Natural killer cell (primary cell): ENCODE results near the gene MOXD1. TPM values are rescaled to one million over a fixed set of nuclear protein-coding genes. Genes with fewer than 3 reads are reported as not detected.

Experiments
- ATAC-seq, 3 donors: fragments of 150-1000 bp in 2 of 3; fragments of 200-7000 bp in 1 of 3; cut with Tn5 transposase; 1 replicate in 1 of 3; 2 replicates in 2 of 3; pipeline ENCODE4 v1.10.0; 2021; ENCODE audit warnings: mild to moderate bottlenecking in 2 of 3, moderate library complexity in 2 of 3
- DNase-seq, 2 donors: peaks; one replicate each; pipeline versions ENCODE4 v3.0.0 to v3.0.0-alpha.2; 2013 to 2021; ENCODE audit warnings: mixed read lengths in 1 of 2
- H3K27ac ChIP-seq: one replicate; pipeline ENCODE4 v1.5.1; 2013; ENCODE audit warnings: mild to moderate bottlenecking, low read length
- H3K27me3 ChIP-seq: one replicate; pipeline ENCODE4 v1.6.1; 2013; ENCODE audit warnings: low read length; ENCODE audit not compliant: control insufficient read depth, insufficient read depth
- H3K36me3 ChIP-seq: one replicate; pipeline ENCODE4 v1.6.1; 2013; ENCODE audit warnings: low read length; ENCODE audit not compliant: control insufficient read depth, insufficient read depth
- H3K4me1 ChIP-seq: one replicate; pipeline ENCODE4 v1.6.1; 2013; ENCODE audit warnings: low read length; ENCODE audit not compliant: control insufficient read depth, insufficient read depth
- H3K4me3 ChIP-seq: one replicate; pipeline ENCODE4 v1.5.1; 2013; ENCODE audit warnings: low read length
- H3K9me3 ChIP-seq: one replicate; pipeline ENCODE4 v1.6.1; 2013; ENCODE audit warnings: low read length; ENCODE audit not compliant: control insufficient read depth, insufficient read depth
- H3K27ac Mint-ChIP-seq, 2 donors: one replicate each; pipeline ENCODE4 v1.8.0; 2022; ENCODE audit warnings: mild to moderate bottlenecking in 2 of 2, mixed read lengths in 2 of 2, moderate library complexity in 1 of 2
- H3K27me3 Mint-ChIP-seq, 2 donors: one replicate each; pipeline ENCODE4 v1.8.0; 2022; ENCODE audit warnings: low read depth in 2 of 2, mixed read lengths in 2 of 2
- H3K36me3 Mint-ChIP-seq: one replicate; pipeline ENCODE4 v1.8.0; 2022; ENCODE audit warnings: mixed read lengths
- H3K4me1 Mint-ChIP-seq, 2 donors: one replicate each; pipeline ENCODE4 v1.8.0; 2022; ENCODE audit warnings: mixed read lengths in 2 of 2
- H3K4me3 Mint-ChIP-seq: one replicate; pipeline ENCODE4 v1.8.0; 2022; ENCODE audit warnings: mild to moderate bottlenecking, moderate library complexity, mixed read lengths
- H3K9me3 Mint-ChIP-seq, 2 donors: one replicate each; pipeline ENCODE4 v1.8.0; 2022; ENCODE audit warnings: mixed read lengths in 2 of 2
- WGBS: methylation state at CpG from one replicate; pipeline ENCODE4 v1.1.7; 2013; ENCODE audit warnings: missing lambda C conversion rate; ENCODE audit not compliant: insufficient coverage; 5-methylcytosine and 5-hydroxymethylcytosine counted together
- intact Hi-C: fragments of 100-400 bp; cut with micrococcal nuclease; formaldehyde crosslinking; loops from one replicate; pipeline ENCODE4 v1.14.2; 2022
- total RNA-seq, 4 donors: library from RNA; stranded (reverse); fragments of 120-200 nt in 1 of 4; gene quantifications; one replicate each; pipeline versions ENCODE4 v1.2.3 to v1.2.4, GENCODE V29; 2013 to 2022
- TF ChIP-seq, protein P1 (sequence below): fragments of 200-600 bp; IDR thresholded peaks from one replicate; pipeline ENCODE4 v1.8.0; 2022; ENCODE audit warnings: antibody characterized with exemption

Gene MOXD1
- total RNA-seq, 3 donors from 2014 or later (not counting 1 experiment from before 2014, with no cell fraction given): not detected

GRCh38 chr6:132304891-132305305, 96.4 kb downstream of the MOXD1 start:
- Mint-ChIP-seq H3K4me1 (no peaks in the 10 kb centered on the region), H3K4me3 (no peak overlapping the region), H3K9me3 (peaks cover 0 to 5% of the 10 kb centered on the region in 2 donors), H3K36me3 (no peaks in the 10 kb centered on the region), H3K27ac (no peak overlapping the region), H3K27me3 (peaks cover 10 to 37% of the 10 kb centered on the region in 2 donors)
- intact Hi-C loops: loop anchor here (1.0 kb wide), 1 partner anchor 49 kb away; no protein-coding TSS in a partner anchor
- TF ChIP-seq, protein P1, sequence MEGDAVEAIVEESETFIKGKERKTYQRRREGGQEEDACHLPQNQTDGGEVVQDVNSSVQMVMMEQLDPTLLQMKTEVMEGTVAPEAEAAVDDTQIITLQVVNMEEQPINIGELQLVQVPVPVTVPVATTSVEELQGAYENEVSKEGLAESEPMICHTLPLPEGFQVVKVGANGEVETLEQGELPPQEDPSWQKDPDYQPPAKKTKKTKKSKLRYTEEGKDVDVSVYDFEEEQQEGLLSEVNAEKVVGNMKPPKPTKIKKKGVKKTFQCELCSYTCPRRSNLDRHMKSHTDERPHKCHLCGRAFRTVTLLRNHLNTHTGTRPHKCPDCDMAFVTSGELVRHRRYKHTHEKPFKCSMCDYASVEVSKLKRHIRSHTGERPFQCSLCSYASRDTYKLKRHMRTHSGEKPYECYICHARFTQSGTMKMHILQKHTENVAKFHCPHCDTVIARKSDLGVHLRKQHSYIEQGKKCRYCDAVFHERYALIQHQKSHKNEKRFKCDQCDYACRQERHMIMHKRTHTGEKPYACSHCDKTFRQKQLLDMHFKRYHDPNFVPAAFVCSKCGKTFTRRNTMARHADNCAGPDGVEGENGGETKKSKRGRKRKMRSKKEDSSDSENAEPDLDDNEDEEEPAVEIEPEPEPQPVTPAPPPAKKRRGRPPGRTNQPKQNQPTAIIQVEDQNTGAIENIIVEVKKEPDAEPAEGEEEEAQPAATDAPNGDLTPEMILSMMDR: no peak
- Histone ChIP-seq H3K4me1 (no peaks in the 10 kb centered on the region), H3K27me3 (no peaks in the 10 kb centered on the region), H3K9me3 (no peaks in the 10 kb centered on the region), H3K27ac (no peak overlapping the region), H3K36me3 (no peaks in the 10 kb centered on the region), H3K4me3 (no peak overlapping the region)
- ATAC-seq: no peak
- DNase-seq: no peak
- 95% methylated on average over 6 of the region's 6 CpGs for WGBS

DNA sequence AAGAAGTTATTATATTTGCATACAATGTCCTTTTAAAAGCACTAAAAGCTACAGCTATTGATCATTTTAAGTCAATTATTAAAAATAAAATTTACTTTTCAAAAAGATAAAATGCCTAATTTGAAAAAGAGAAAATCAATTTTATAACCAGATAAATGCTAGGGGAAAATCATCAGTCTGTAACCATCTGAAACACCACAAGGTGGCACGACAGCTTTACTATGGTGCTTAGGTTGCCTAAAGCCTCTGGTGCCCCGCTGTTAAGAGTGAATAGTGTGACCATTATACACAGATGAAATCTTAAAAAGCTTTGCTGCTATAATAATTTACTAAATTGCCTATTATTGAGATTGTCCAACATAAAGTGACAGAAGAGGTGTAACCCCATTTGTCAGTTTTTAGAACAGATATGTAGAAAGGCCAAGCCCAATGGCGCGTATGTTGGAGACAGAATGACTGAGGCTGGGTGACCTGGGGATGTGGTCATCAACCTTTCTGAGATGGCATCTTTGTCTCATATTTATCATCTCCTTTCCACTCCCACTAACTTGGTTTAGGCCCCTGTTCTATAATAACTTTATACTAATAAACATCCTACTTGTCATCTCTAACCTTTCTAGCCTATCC, 100.8 kb downstream of the MOXD1 start:
- 71% methylated on average over 3 of the region's 4 CpGs for WGBS
- peak in 2 of 3 donors; percentile 61 to 64 for ATAC-seq
- no peaks in the 10 kb centered on the region for H3K27me3 ChIP-seq
- H3K36me3 Mint-ChIP-seq: no peaks in the 10 kb centered on the region
- H3K9me3 ChIP-seq: no peaks in the 10 kb centered on the region
- no peak overlapping the region for H3K27ac Mint-ChIP-seq
- H3K4me1 Mint-ChIP-seq: no peaks in the 10 kb centered on the region
- H3K4me3 Mint-ChIP-seq: no peak overlapping the region
- TF ChIP-seq, protein P1: peak; percentile 20
- H3K27me3 Mint-ChIP-seq: peaks cover 6 to 19% of the 10 kb centered on the region in 2 donors
- intact Hi-C loops: loop anchor here (1.0 to 2.0 kb wide), 2 partner anchors 22 to 184 kb away; no protein-coding TSS in a partner anchor
- H3K9me3 Mint-ChIP-seq: no peaks in the 10 kb centered on the region
- H3K4me3 ChIP-seq: no peak overlapping the region
- no peaks in the 10 kb centered on the region for H3K4me1 ChIP-seq
- H3K27ac ChIP-seq: no peak overlapping the region
- DNase-seq: peak in 1 of 2 donors; percentile 45
- H3K36me3 ChIP-seq: no peaks in the 10 kb centered on the region

DNA sequence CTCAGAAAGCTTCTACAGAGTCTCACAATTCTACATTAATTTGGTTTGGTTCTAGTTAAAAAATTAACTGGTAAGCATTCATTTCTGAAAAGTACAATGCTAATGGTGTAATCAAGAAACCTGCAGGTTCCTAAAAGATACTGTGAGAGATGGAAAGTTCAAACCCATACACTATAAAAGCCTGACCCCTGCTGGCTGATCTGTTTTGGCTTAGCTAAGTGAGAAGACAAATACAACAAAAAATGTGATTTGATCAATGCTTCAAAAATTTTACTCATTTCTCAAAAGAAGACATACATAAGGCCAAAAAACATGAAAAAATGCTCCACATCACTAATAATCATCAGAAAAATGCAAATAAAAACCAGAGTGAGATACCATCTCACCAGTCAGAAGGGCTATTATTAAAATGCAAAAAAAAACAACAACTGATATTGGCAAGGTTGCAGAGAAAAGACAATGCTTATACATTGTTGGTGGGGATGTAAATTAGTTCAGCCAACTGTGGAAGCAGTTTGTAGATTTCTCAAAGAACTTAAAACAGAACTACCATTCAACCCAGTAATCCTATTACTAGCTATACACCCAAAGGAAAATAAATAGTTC, 102.8 kb downstream of the MOXD1 start:
- Mint-ChIP-seq H3K9me3 (no peaks in the 10 kb centered on the region), H3K27ac (no peak overlapping the region), H3K4me1 (no peaks in the 10 kb centered on the region), H3K27me3 (peaks cover 9 to 32% of the 10 kb centered on the region in 2 donors), H3K36me3 (no peaks in the 10 kb centered on the region), H3K4me3 (no peak overlapping the region)
- ATAC-seq: peak in 1 of 3 donors; percentile 52
- Histone ChIP-seq H3K4me3 (no peak overlapping the region), H3K27ac (no peak overlapping the region), H3K27me3 (no peaks in the 10 kb centered on the region), H3K9me3 (no peaks in the 10 kb centered on the region), H3K4me1 (no peaks in the 10 kb centered on the region), H3K36me3 (no peaks in the 10 kb centered on the region)
- DNase-seq: peak in 1 of 2 donors; percentile 52
- TF ChIP-seq, protein P1: peak; percentile 51
- intact Hi-C loops: loop anchor here (10.0 kb wide), 1 partner anchor 1414 kb away; no protein-coding TSS in a partner anchor
